Islet precursor cell (in vitro differentiated cells): ENCODE data around the gene CDH23.

Experiments
- DNase-seq: peaks from one replicate; pipeline ENCODE4 v3.0.0-alpha.2; 2018

The CDH23 gene

DNA sequence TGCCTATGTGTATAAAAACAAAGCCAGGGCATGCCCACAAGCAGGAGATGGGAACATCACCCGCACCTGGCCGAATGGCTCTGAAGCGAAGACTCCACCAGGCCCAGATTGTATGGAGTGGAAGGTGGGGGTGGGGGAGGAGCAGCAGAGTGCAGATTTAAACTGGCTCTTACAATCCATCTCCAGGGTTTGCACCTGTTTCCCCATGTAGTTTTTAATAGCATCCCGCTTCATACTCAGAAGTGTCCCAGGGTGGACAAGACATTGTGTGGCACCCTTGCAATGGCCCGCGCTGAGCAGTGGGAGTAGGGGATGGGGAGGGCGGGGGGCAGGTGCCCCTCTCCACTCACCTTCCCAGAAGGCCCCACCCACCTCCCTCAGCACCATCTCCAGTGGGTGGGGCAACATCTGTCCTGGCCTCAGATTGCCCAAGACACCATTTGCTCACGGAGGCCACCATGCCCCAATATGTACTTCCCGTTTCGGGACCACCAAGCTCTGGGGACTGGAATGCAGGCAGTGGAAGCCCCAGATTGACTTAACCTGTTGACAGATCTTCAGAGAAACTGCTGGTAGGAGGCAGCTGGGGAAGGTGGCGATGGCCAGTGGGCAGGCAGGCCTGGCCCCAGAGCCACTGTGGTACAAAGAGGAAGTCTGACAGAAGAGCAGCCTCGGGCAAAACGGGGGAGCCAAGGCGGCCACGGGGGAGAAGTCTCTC is 353.6 kb downstream of the CDH23 start:
- no peak for DNase-seq

DNA sequence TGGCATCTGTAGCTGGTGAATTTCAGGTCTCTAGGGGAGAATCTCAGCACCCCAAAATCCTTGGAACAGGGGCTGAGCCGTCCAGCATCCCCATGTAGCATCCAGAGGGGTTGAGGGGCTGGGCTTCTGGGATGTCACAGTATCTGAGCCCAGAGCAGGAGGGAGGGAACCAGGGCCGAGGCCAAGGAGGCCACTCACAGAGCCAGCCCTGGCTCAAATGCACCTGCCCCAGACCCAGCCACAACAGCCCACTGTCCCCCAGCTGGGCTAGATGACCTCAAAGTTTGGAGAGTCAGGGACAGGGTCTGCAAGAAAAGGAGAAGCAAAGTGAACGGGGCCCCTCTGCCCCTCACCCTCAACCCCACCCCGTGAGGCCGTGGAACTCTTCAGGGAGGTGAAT is 354.3 kb downstream of the CDH23 start:
- no peak for DNase-seq

DNA sequence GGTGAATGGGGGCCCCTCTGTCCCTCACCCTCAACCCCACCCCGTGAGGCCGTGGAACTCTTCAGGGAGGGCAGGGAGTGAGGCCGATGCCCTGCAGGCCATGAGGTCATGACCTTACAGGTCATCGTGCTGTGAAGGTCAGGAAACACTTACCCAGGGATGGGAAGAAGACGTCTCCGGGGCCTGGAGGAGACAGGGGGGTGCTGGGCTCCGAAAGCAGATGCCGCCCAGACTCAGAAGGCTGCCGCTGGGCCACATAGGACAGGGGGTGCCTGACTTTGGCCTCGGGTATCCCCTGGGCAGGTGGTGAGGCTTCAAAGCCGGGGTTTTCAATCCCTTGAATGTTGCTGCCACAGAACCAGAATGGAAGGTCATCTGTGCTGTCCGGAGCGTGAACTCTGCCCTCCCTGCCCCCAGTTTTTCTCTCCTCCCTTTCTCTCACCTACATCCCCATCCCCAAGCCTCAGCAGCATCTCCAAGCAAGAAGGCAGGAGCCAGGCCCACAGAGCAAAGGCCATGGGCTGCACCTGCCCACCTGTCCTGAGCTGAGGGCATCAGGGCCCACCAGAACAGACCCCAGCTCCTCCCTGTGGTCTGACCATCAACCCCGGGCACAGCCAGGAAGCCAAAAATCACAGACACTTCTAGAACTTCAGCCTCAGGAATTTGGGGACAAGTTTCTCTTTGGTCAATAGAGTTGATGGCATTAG is 354.9 kb downstream of the CDH23 start:
- DNase-seq, result no peak

DNA sequence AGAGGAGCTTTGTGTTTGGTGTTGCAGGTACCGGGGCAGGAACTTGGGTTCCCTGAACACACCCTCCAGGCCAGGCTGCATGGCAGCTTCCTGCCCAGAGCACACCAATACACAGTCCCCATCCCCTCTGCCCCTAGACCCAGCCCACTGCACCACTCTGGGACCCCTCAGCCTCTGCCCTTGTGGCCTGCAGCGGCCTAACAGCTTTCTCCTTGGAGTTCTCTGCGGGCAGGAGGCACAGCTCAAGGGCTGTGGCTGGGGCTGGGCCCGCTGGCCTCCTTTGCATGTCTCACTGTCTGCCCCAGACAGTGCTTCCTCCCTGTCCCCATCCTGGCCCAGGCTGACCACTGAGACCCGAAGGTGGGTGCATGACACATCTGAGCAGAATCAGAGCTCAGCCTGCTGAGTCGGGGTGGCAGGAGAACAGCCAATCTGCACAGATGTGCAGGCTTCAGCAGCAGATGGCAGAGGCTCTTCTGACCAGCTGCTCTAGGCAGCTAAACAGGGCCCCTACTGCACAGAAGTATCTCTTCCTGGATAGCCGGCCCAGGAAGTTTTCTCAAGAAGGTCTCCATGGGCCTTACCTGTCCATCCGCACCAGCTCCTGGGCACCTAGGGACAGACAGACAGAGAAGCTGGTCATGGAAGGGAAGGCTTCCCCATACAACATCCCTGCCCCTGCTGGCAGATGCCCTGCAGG is 355.8 kb downstream of the CDH23 start:
- DNase-seq, result no peak

DNA sequence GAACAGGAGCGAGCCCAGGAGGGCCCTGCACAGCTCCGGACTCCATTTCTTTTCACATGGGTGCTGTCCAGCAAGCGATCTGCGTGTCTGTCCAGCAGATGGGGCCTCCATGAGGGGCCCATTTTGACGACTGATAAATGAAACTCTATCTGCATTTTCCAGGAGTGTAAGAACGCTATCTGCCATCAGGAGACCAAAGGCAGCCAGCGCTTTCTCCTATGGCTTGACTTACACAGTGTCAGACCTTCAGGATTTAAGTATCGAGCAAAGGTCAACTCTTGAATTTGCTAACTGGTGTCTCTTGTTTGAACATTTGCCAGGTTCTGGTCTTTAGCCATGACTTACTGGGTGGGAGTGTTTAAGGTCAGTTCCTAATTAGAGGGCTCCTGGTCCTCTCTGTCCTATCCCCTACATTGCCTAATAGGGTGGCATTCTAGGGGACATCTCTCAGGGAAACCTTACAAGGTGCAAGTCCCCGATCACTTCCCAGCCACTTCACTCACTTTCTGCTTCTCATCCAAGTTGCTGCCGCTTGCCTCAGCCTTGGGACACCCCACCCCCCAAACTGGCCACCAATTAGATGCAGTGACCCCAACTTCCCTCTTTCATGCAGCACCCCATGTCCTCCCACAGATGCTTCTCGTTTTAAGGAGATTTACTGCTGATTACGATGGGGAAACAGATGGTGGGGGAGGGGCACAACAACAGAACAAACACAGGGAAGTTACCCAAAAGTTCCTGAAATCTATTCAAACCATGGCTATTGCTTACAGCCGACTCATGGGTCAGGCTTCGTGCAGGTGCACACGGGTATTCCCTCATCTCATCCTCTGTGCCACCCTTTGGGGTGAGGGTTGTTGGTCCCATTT is 356.6 kb downstream of the CDH23 start:
- DNase-seq, result no peak

DNA sequence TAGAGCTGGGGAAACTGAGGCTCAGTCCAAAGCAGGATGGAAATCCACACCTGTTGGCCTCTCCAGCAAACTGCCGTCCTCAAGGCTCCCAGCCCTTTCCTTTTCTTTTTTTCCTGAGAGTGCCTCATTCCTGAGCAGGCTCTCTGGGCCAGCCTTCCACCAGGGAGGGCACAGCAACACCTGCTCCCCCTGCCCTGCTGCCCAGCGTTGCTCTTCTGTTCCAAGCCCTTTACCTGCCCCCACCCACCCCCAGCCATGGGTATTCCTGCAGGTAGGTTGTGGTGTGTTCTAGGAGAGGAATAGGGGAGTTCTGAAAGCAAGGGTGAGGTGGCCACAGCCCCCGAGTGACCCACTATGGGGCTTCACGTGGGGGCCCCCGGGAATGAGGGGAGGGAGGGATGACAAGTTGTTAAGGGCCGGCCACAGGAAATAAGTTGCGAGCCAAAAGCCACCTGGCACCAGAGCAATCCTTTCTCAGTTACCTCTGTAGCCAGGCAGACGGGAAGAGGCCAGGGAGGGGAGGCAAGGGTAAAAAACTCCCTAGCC is 357.3 kb downstream of the CDH23 start:
- DNase-seq, result no peak

DNA sequence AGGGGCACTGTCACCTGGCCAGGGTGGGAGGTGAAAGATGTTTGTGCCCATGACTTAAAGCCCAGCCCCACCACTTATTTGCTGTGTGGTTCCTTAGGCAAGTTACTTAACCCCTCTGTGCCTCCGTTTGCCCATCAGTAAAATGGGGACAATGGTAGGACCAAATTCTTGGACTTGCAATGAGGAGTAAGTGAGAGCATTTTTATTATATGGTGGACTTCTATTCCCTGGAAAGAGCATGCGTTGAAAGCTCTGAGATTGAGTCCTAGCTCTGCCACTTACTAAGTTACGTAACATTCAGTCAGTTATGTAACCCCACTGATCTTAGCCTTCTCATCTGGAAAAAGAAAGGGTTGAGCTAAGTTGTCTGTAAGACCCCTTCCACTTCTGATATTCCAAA is 357.8 kb downstream of the CDH23 start:
- no peak for DNase-seq

DNA sequence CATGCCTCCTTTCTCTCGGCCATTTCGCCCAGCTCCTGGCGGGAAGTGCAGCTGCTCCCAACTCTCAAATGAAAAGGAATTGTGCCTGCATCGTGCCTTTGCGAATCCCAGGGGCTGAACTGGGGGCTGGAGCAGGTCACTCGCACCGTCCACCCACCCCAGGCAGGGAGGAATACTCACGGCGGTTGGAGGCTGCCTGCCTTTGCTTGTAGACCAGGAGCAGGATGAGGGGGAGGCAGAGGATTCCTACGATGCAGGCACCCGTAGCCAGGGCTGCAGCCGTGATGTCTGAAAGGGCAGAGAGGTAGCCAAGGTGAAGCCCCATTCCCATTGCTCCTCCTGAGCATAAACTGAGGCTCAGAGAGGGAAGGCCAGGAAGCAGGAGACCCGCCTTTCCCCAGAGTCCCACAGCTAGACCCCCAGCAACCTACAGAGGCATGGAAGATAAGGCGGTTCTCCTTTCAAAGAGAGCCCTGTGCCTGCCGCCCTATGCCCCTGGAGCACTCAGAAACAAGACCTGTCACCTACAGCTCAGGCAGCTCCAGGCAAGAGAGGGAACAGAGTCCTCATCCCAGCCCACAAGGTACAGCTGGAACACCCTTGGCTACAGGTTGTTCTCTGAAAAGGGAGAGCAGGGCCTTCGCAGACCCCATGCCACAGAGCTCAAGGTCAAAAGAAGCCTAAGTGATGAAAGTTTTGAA is 358.6 kb downstream of the CDH23 start:
- no peak for DNase-seq

DNA sequence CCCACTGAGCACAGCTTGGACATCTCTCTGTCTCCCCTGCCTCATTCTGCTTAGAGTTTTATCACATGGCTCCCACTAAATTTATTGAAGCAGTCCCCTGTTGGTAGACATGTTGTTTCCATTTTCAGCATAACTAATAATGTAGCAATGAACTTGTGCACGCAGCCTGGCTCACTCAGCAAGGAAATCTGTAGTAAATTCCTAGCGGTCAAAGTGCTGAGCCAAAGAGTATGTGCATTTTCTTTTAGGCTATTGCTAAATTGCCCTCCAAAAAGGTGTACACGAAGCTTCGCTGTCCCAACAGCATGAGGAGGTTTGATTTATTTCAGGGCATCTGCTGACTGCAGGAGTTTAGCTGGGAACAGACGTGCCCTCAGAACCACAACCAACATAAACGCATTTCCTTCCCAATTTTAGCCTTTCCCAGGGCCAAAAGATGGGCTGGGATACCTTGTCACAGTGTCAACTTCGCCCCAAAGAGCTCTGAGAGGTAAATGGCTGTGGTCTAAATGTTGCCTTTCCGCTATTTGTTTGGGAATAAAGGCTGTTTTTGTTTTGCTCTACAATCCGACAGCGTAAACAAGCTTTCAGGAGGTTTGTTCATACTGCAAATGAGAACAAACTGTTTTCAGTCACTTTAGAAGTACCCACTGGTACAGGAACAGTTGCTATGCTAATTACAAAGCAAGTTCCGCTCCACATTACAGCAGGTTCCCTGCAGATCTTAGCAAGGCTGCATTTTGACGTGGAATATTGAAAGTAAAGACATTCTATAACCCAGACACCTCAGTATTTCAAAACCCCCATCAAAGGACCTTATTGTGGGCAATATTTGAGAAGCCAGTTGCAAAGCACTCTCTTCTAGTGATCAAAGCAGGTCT is 359.8 kb downstream of the CDH23 start:
- DNase-seq, result no peak

DNA sequence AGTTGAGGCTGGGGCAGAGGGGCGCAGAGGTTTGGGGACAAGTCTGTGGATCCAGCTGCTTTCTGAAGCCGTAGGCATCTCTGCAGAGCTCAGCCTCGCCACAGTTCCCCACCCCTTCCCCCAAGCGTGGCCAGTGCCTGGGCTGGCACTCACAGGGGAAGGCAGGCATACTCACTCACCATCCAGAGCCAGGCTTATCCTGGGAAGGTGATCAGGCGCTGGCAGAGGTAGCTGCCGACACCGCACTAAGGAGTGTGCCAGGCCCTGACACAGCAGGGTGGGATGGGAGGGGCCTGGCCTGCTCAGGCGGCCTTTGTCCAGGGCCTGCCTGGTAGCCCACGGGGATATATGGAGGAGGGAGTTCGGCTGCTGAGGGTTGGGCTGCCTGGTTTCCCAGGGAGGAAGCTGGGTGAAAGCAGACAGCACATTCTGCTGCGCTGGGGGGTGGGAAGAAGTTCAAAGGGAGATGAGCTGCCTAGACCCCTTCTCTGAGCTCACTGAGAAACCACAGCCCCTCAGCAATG is 360.7 kb downstream of the CDH23 start:
- peak; percentile 75 for DNase-seq

DNA sequence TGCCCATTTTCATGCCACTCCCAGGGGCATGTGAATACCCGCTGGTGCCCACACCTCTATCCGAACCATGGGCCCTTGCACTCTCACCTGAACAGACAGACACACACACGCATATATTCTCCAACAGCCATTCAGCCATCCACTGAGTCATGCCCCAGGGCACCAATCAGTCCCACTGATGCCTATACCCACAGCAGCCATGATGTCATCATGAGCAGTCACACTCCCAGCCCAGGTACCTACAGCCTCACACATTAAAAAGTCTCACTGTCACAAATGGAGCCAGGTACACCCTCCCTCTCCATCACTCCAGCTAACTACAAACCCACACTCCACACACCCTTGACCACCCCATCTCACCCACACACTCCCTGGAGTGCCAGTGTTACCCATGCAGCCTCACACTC is 364.4 kb downstream of the CDH23 start:
- no peak for DNase-seq

DNA sequence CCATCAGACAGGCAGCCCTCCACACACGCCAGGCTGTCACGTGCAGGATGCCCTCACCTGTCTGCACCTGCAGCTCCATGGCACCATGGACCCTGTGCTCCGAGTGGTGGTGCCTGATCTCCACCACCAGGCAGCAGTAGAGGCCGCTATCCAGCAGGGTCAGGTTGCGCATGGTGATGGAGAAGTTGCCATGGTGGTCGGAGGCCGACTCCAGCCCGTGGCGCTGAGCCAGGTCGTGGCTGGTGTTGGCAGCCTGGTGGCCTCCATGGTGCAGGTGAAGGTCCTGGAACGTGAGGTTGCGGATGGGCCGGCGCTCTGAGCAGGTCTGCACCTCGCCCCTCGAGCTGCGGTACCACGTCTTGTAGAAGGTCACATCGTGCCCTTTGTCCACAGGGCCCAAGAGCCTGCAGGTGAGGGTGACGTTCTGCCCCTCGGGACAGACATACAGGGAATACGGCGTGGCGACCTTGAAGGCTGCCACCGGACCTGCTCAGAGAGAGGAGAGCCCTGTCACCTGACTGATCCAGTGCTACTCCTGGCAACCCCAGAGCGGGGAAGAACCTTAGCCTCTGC is 364.9 kb downstream of the CDH23 start:
- no peak for DNase-seq

DNA sequence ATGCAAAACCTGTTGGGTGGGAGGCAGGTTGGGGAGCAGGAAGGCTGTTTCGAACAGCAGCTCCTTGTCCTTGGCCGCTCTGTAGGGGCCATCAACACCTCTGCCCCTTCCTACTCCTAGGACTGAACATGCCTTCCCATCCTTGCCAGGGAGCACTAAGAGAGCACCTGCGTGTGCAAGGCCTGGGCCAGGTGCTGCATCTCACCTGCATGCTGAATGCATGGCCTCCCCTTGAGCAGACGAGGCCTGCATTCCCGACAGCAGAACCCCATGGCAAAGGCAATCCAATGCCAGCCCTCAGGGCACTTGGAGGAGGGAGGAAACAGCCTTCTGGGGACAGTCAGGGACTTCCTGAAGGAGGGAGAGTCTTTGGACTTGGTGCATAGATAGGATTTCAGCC is 365.6 kb downstream of the CDH23 start:
- DNase-seq, result no peak

DNA sequence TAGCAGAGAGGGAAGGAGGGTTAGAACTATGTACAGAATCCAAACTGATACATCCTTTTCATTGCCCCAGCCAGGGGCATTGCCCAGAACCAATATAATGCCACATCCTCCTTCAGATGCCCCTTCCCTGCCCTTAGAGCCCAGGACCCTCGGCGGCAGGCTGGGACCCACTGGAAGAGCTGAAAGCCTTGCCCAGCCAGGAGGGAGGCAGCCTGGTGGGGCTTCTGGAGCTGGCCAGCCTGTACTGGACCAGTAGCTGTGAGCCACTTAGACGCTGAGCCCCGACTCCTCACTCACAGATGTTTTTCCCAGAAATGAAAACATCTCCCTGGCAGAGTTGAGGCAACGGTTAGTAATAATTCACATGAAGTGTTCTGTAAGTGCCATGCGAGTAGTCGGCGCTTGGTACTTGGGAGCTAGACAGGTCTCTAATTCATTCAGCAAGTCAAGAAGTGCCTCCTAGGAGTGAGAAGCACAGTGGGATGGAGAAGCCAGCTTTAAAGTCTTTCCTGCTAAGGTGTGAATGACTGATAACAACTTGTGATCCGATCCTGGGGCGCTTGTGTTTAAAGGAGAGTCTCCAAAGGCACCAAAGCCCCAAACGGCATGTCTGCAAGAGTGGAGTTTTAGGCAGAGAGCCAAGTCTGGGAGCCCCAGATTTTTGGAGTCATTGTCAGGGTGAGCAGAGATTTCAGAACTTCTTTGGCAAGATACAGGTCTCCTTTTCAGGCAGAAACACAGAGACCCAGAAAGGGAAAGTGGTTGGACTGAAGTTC is 366.8 kb downstream of the CDH23 start:
- no peak for DNase-seq

DNA sequence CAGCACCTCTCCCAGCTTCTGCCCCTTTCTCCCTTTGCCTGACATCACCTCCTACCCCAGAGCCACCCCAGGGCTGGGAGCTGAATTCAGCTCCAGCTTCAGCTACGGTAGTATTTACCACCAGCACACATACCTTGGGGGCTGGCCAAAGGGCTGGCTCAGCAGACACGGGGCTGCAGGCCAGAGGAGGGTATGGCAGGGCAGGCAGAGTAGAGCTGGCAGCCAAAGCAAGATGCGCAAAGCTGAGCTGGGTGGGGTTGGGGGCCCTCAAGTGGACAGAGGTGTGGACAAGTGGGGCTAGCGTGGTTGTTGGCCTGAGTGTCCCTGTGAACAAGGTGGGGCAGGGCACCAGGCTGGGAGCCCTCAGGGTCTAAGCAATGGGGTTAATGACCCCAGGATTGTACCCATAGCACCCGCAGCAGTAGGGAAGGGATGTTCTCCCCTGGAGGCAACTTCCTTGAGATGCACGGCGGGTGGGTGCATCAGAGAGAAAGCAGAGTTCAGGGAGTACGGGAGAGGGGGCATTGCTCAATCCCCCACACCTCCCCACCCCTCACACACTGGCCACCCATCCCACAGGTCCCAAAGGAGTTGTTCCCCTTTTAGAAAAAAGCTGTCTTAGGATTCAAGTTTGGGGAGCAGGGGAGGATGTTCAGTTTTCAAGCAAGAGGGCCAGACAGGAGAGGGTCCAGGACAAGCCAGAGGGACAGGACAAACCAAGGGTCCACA is 368.6 kb downstream of the CDH23 start:
- DNase-seq, result peak; percentile 68

DNA sequence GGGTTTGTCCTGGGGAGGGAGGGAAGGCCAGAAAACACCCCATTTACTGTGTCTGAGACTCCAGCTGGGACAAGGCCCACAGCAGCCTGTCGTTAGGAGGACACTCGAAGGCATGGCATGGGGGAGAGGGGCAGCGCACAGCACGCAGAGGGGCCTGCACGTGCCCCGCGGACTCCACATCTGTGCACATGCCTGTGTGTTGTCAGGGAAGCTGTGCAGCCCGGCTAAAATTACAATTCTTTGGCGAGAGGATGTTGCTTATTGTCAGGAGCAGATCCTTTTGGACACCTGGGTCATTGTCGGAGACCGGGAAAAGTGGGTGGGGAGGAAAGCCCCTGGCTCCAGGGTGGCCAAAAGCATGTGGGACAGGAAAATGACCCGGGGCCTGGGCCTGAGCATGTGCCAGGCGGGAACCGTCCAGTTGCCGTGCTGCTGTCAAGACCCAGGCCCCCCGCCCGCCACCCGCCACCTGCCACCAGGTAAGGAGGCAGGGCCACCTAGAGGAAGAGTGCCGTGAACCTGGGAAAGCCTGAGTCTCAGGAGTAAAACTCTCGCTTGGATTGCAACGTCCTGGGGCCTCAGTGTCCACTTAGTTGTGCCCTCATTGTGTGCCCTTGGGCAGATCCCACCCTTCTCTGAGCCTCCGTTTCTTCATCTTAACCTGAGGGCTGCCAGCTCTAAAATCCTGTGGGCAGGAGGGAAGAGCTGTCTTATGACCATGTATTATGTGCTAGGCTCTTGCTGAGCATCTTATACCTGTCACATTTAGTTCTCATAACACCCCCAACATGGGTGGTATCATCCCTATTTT is 369.4 kb downstream of the CDH23 start:
- no peak for DNase-seq

DNA sequence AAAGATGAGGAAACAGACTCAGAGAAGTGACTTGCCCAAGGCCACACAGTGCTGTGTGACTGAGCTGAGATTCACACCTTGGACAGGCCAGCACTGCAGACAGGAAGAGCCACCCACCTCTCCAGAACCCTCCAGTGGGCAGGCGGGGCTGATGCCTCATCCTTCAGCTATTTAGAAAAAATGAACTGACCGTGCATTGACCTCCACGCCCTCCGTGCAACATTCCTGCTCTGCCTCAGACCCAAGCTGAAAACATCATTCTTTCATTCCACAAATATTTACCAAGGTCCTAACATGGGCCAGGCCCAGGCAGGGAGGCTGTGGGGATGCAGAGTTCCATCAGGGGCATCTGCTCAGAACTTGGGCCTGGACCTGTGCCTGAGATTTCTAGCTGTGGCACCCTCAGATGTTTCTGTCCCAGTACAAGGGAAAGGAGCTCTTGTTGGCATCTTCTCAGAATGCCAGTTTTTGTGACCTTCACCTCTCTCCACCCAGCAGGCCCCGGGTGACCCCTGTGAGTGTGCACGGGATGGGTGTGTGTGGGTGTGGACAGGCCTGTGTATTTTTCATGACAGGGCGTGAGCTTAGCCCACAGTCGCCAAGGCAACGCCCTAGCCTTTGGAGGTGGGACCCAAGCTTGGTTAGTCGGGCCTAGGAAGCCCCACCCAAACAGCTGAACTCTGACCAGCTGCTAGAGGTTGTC is 370.1 kb downstream of the CDH23 start:
- DNase-seq, result peak; percentile 96
